Esophagus muscularis mucosa (tissue), 4 donors: ENCODE data around the gene FAM193A. TPM values are rescaled to one million over a fixed set of nuclear protein-coding genes. Genes with fewer than 3 reads are reported as not detected.
A peak's percentile ranks its signal among the peaks of the same experiment; 100 is the strongest.

Experiments
- DNase-seq: peaks from one replicate; pipeline ENCODE4 v3.0.0-alpha.2; 2017; ENCODE audit errors: extremely low spot score
- H3K27ac ChIP-seq, 4 donors: fragments of 200-600 bp; sonication (generic); replicated peaks in 1 of 4; 1 replicate in 3 of 4; 2 replicates in 1 of 4; pipeline ENCODE4 v1.5.1; 2016 to 2019; ENCODE audit warnings: mild to moderate bottlenecking in 1 of 4
- H3K27me3 ChIP-seq, 4 donors: fragments of 200-600 bp; sonication (generic); one replicate each; pipeline versions ENCODE4 v1.5.1 to v1.6.0; 2016 to 2019
- H3K36me3 ChIP-seq, 4 donors: fragments of 200-600 bp; sonication (generic); one replicate each; pipeline ENCODE4 v1.5.1; 2016 to 2019
- H3K4me1 ChIP-seq, 4 donors: fragments of 200-600 bp; sonication (generic); one replicate each; pipeline ENCODE4 v1.5.1; 2016 to 2019
- H3K4me3 ChIP-seq, 4 donors: fragments of 200-600 bp; sonication (generic); 1 replicate in 2 of 4; 2 replicates in 2 of 4; pipeline ENCODE4 v1.5.1; 2016 to 2019; ENCODE audit warnings: mild to moderate bottlenecking in 4 of 4, moderate library complexity in 1 of 4
- H3K9me3 ChIP-seq, 4 donors: fragments of 200-600 bp; sonication (generic); 1 replicate in 3 of 4; 2 replicates in 1 of 4; pipeline ENCODE4 v1.5.1; 2016 to 2019
- CTCF ChIP-seq, 3 experiments: fragments of 200-600 bp in 2 of 3; fragments of 450-650 bp in 1 of 3; sonication (generic) in 2 of 3; IDR thresholded peaks; one replicate each; pipeline ENCODE4 v1.5.1; 2017 to 2019; ENCODE audit warnings: antibody characterized with exemption in 3 of 3, mild to moderate bottlenecking in 2 of 3, moderate library complexity in 1 of 3
- EP300 ChIP-seq: sonication (generic); formaldehyde crosslinking; IDR thresholded peaks from one replicate; pipeline ENCODE4 v1.6.1; 2017; ENCODE audit warnings: antibody characterized with exemption
- POLR2A ChIP-seq: fragments of 450-650 bp; IDR thresholded peaks from one replicate; pipeline ENCODE4 v1.6.1; 2017; ENCODE audit warnings: antibody characterized with exemption, moderate library complexity, mild to moderate bottlenecking, low read depth
- POLR2AphosphoS5 ChIP-seq, 2 donors: sonication (generic); formaldehyde crosslinking; IDR thresholded peaks; one replicate each; pipeline ENCODE4 v1.6.1; 2017; ENCODE audit warnings: antibody characterized with exemption in 2 of 2
- WGBS: methylation state at CpG from one replicate; pipeline ENCODE4 v1.1.5; 2018; 5-methylcytosine and 5-hydroxymethylcytosine counted together
- intact Hi-C: fragments of 100-400 bp; cut with DNase I; formaldehyde crosslinking; loops from one replicate; pipeline ENCODE4 v1.15.1; 2023
- total RNA-seq, 4 donors: library from RNA; depleted of rRNA; stranded (reverse); fragments of >200 nt; gene quantifications; one replicate each; pipeline versions ENCODE4 v1.1.0 to v1.2.1, GENCODE V29; 2016

FAM193A gene
- total RNA-seq, 4 donors from 2014 or later = 20.0 to 30.6 (median 24.6) TPM

- H3K36me3 ChIP-seq = peaks cover 27 to 72% (median 49%) of the 10 kb centered on the region in 4 donors
- DNase-seq = no peak
- H3K4me1 ChIP-seq = no peaks in the 10 kb centered on the region
- no peak overlapping the region for H3K4me3 ChIP-seq
- H3K27me3 ChIP-seq = no peaks in the 10 kb centered on the region
- WGBS = 73% methylated on average over 14 of the region's 14 CpGs
- intact Hi-C loops = no loop called here
- H3K27ac ChIP-seq = no peak overlapping the region
- no peaks in the 10 kb centered on the region for H3K9me3 ChIP-seq
- TF ChIP-seq EP300 = no peak
- TF ChIP-seq POLR2A = no peak
- TF ChIP-seq POLR2AphosphoS5 (IDR thresholded peaks at IDR 0.05) = no peak
- no peak for TF ChIP-seq CTCF (IDR thresholded peaks at IDR 0.05)
Observed at GRCh38 chr4:2652415-2653160, 116.1 kb downstream of the FAM193A start.

GRCh38 chr4:2660596-2661211 lies 124.3 kb downstream of the FAM193A start:
- TF ChIP-seq CTCF (IDR thresholded peaks at IDR 0.05) (no peak), POLR2A (no peak), POLR2AphosphoS5 (IDR thresholded peaks at IDR 0.05) (peak in 1 of 2 donors; percentile 38)
- peaks cover 19 to 55% (median 46%) of the 10 kb centered on the region in 4 donors for H3K4me1 ChIP-seq
- H3K27me3 ChIP-seq = no peaks in the 10 kb centered on the region
- peak overlapping the region in 3 of 4 donors; percentile 3 to 20 (median 6) for H3K4me3 ChIP-seq
- H3K27ac ChIP-seq = peak overlapping the region; percentile 65 to 85 (median 80)
- WGBS = 36% methylated on average over 8 of the region's 8 CpGs
- no peaks in the 10 kb centered on the region for H3K9me3 ChIP-seq
- no peak for DNase-seq
- intact Hi-C loops = loop anchor here (5.0 kb wide), 1 partner anchor 123 kb away; the partner anchor contains the start of gene FAM193A
- peaks cover 11 to 67% (median 52%) of the 10 kb centered on the region in 4 donors for H3K36me3 ChIP-seq

- Histone ChIP-seq H3K27ac (peak overlapping the region; percentile 65 to 85 (median 80)), H3K9me3 (no peaks in the 10 kb centered on the region), H3K4me1 (peaks cover 19 to 74% (median 60%) of the 10 kb centered on the region in 4 donors), H3K36me3 (peaks cover 11 to 69% (median 44%) of the 10 kb centered on the region in 4 donors), H3K4me3 (no peak overlapping the region), H3K27me3 (no peaks in the 10 kb centered on the region)
- intact Hi-C loops = loop anchor here (5.0 kb wide), 1 partner anchor 125 kb away; the partner anchor contains the start of gene FAM193A
- DNase-seq = no peak
- 88% methylated on average over 4 of the region's 4 CpGs for WGBS
- no peak for TF ChIP-seq CTCF (IDR thresholded peaks at IDR 0.05)
- peak in 1 of 2 donors; percentile 41 for TF ChIP-seq POLR2AphosphoS5 (IDR thresholded peaks at IDR 0.05)
Observed at GRCh38 chr4:2662598-2662997, 126.2 kb downstream of the FAM193A start.

- WGBS = 93% methylated on average over 2 of the region's 2 CpGs
- H3K36me3 ChIP-seq = peaks cover 4 to 63% (median 39%) of the 10 kb centered on the region in 4 donors
- H3K4me3 ChIP-seq = no peak overlapping the region
- no peaks in the 10 kb centered on the region for H3K9me3 ChIP-seq
- H3K27ac ChIP-seq = peak overlapping the region; percentile 38 to 85 (median 80)
- DNase-seq = no peak
- intact Hi-C loops = loop anchor here (5.0 kb wide), 1 partner anchor 126 kb away; the partner anchor contains the start of gene FAM193A
- no peak for TF ChIP-seq CTCF (IDR thresholded peaks at IDR 0.05)
- no peak for TF ChIP-seq POLR2AphosphoS5 (IDR thresholded peaks at IDR 0.05)
- no peak for TF ChIP-seq EP300
- TF ChIP-seq POLR2A = no peak
- no peaks in the 10 kb centered on the region for H3K27me3 ChIP-seq
- H3K4me1 ChIP-seq = peaks cover 19 to 80% (median 66%) of the 10 kb centered on the region in 4 donors
Observed at GRCh38 chr4:2663275-2663674, 126.8 kb downstream of the FAM193A start.
